ENCODE measurements around the gene S100PBP.

- TF ChIP-seq, protein P1, sequence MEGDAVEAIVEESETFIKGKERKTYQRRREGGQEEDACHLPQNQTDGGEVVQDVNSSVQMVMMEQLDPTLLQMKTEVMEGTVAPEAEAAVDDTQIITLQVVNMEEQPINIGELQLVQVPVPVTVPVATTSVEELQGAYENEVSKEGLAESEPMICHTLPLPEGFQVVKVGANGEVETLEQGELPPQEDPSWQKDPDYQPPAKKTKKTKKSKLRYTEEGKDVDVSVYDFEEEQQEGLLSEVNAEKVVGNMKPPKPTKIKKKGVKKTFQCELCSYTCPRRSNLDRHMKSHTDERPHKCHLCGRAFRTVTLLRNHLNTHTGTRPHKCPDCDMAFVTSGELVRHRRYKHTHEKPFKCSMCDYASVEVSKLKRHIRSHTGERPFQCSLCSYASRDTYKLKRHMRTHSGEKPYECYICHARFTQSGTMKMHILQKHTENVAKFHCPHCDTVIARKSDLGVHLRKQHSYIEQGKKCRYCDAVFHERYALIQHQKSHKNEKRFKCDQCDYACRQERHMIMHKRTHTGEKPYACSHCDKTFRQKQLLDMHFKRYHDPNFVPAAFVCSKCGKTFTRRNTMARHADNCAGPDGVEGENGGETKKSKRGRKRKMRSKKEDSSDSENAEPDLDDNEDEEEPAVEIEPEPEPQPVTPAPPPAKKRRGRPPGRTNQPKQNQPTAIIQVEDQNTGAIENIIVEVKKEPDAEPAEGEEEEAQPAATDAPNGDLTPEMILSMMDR (IDR thresholded peaks at IDR 0.05 in 2 of 3, conservative IDR thresholded peaks at IDR 0.05 in 1 of 3; ENCODE audit: control insufficient read depth in 2 of 3, extremely low read depth in 1 of 3, insufficient read depth in 1 of 3, low read depth in 3 of 3, low read length in 3 of 3): no peak
- TF ChIP-seq KAT2A (conservative IDR thresholded peaks at IDR 0.05; ENCODE audit: control insufficient read depth, low read depth, low read length): no peak
- TF ChIP-seq, protein P2, sequence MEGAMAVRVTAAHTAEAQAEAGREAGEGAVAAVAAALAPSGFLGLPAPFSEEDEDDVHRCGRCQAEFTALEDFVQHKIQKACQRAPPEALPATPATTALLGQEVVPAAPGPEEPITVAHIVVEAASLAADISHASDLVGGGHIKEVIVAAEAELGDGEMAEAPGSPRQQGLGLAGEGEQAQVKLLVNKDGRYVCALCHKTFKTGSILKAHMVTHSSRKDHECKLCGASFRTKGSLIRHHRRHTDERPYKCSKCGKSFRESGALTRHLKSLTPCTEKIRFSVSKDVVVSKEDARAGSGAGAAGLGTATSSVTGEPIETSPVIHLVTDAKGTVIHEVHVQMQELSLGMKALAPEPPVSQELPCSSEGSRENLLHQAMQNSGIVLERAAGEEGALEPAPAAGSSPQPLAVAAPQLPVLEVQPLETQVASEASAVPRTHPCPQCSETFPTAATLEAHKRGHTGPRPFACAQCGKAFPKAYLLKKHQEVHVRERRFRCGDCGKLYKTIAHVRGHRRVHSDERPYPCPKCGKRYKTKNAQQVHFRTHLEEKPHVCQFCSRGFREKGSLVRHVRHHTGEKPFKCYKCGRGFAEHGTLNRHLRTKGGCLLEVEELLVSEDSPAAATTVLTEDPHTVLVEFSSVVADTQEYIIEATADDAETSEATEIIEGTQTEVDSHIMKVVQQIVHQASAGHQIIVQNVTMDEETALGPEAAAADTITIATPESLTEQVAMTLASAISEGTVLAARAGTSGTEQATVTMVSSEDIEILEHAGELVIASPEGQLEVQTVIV (IDR thresholded peaks at IDR 0.05; ENCODE audit: borderline replicate concordance, partially characterized antibody): no peak
- no peak for TF ChIP-seq SIX5 (IDR thresholded peaks at IDR 0.05; ENCODE audit: low read depth, low read length, severe bottlenecking)
- TF ChIP-seq EP300 (IDR thresholded peaks at IDR 0.05; ENCODE audit: borderline replicate concordance in 1 of 2, control insufficient read depth in 1 of 2, low read depth in 2 of 2, low read length in 2 of 2): no peak
- TF ChIP-seq BRCA1 (IDR thresholded peaks at IDR 0.05; ENCODE audit: low read depth, low read length): no peak
- no peak for TF ChIP-seq EZH2 (IDR thresholded peaks at IDR 0.05; ENCODE audit: borderline replicate concordance, control insufficient read depth, low read depth, low read length)
- TF ChIP-seq MEF2A (IDR thresholded peaks at IDR 0.05; ENCODE audit: insufficient read depth, low read depth, low read length): no peak
- no peak for TF ChIP-seq SPI1 (IDR thresholded peaks at IDR 0.05; ENCODE audit: borderline replicate concordance, insufficient read depth, low read depth, low read length)
Observed at GRCh38 chr1:32891241-32891570, 73.8 kb downstream of the S100PBP start.

All from GM12878 (cell line).